Endothelial cell (in vitro differentiated cells): ENCODE results near the gene NRN1. TPM values are rescaled to one million over a fixed set of nuclear protein-coding genes. Genes with fewer than 3 reads are reported as not detected.

Experiments used
- DNase-seq: peaks from one replicate; pipeline ENCODE4 v3.0.0; 2021; ENCODE audit warnings: low spot score
- H3K27ac Mint-ChIP-seq: one replicate; pipeline ENCODE4 v1.8.0; 2021; ENCODE audit warnings: mixed read lengths, inconsistent platforms; ENCODE audit not compliant: unreplicated experiment
- H3K27me3 Mint-ChIP-seq: one replicate; pipeline ENCODE4 v1.8.0; 2021; ENCODE audit warnings: mild to moderate bottlenecking, moderate library complexity, mixed read lengths, inconsistent platforms; ENCODE audit not compliant: unreplicated experiment
- H3K36me3 Mint-ChIP-seq: one replicate; pipeline ENCODE4 v1.8.0; 2021; ENCODE audit warnings: mild to moderate bottlenecking, low read depth, mixed read lengths, inconsistent platforms; ENCODE audit not compliant: unreplicated experiment
- H3K4me1 Mint-ChIP-seq: one replicate; pipeline ENCODE4 v1.8.0; 2021; ENCODE audit warnings: mild to moderate bottlenecking, mixed read lengths, inconsistent platforms; ENCODE audit not compliant: unreplicated experiment
- H3K4me3 Mint-ChIP-seq: one replicate; pipeline ENCODE4 v1.8.0; 2021; ENCODE audit warnings: mild to moderate bottlenecking, mixed read lengths, inconsistent platforms; ENCODE audit not compliant: unreplicated experiment
- H3K9me3 Mint-ChIP-seq: one replicate; pipeline ENCODE4 v1.8.0; 2021; ENCODE audit warnings: mixed read lengths, inconsistent platforms; ENCODE audit not compliant: unreplicated experiment
- total RNA-seq: library from RNA; stranded (reverse); fragmentation: NEBNext Ultra II Directional; extraction: Animal tissue kit (Norgen Biotek cat#: 25700); gene quantifications from one replicate; pipeline ENCODE4 v1.2.1, GENCODE V29; 2021; ENCODE audit not compliant: unreplicated experiment
- TF ChIP-seq, protein P1 (sequence below): fragments of 200-600 bp; sonication (generic); IDR thresholded peaks from one replicate; pipeline ENCODE4 v1.5.0; 2021; ENCODE audit warnings: antibody characterized with exemption; ENCODE audit not compliant: unreplicated experiment

The NRN1 gene
- total RNA-seq, 1 donor from 2014 or later, result 39.6 TPM

DNA sequence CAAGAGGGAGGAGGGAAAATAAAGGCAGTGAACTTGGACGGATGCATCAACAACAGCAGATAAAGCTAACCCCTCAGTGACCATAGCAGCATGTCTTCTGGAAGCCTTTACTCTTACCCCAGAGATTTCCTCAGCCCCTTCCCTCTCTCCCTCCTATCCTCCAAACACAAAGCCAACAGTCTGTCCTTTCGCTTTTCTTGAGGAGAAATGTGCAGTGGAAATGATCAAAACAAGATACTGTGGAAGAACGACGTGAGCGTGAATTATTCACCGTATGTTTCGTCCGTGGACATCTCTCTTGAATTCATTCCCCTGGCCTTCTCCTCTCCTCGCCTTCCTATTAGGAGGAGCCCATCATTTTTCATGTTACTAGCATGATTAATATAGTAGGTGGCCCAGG lies 8.5 kb downstream of the NRN1 start:
- H3K27ac Mint-ChIP-seq, result peak overlapping the region; percentile 80
- H3K4me3 Mint-ChIP-seq, result peak overlapping the region; percentile 81
- H3K9me3 Mint-ChIP-seq, result no peaks in the 10 kb centered on the region
- no peak for DNase-seq
- H3K4me1 Mint-ChIP-seq, result peaks cover 68% of the 10 kb centered on the region
- TF ChIP-seq, protein P1, sequence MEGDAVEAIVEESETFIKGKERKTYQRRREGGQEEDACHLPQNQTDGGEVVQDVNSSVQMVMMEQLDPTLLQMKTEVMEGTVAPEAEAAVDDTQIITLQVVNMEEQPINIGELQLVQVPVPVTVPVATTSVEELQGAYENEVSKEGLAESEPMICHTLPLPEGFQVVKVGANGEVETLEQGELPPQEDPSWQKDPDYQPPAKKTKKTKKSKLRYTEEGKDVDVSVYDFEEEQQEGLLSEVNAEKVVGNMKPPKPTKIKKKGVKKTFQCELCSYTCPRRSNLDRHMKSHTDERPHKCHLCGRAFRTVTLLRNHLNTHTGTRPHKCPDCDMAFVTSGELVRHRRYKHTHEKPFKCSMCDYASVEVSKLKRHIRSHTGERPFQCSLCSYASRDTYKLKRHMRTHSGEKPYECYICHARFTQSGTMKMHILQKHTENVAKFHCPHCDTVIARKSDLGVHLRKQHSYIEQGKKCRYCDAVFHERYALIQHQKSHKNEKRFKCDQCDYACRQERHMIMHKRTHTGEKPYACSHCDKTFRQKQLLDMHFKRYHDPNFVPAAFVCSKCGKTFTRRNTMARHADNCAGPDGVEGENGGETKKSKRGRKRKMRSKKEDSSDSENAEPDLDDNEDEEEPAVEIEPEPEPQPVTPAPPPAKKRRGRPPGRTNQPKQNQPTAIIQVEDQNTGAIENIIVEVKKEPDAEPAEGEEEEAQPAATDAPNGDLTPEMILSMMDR, result no peak
- peaks cover 27% of the 10 kb centered on the region for H3K36me3 Mint-ChIP-seq
- peaks cover 37% of the 10 kb centered on the region for H3K27me3 Mint-ChIP-seq

DNA sequence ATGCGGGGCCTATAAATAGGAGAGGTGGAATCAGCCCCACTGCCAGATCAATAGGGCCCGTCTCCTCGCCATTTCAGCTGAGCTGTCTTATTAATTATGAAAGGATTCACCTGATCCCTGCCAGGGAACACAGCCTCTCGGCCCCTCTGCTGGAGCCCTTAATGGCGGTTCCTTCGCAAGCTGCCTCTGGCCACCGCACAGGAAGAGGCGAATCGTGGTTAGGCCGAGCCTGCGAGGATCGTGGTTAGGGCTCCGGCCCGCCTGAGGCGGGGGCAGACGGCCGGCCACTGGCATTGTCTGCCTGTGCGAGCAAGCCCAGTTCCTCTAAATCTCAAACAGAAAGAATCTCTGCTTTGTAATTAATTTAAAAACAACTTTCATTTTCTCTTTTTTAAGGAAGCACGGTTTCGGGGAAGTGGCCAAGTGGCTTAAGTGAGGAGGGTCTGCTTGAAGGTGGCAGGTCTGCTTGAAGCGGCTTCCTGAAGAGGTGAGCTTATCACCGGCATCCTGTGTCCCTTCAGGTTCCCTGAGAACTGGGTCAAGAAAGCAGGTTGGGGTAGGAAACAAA lies 9.2 kb downstream of the NRN1 start:
- DNase-seq, result peak; percentile 61
- peaks cover 37% of the 10 kb centered on the region for H3K27me3 Mint-ChIP-seq
- TF ChIP-seq, protein P1, result no peak
- peaks cover 27% of the 10 kb centered on the region for H3K36me3 Mint-ChIP-seq
- H3K27ac Mint-ChIP-seq, result peak overlapping the region; percentile 82
- H3K4me3 Mint-ChIP-seq, result peak overlapping the region; percentile 79
- peaks cover 67% of the 10 kb centered on the region for H3K4me1 Mint-ChIP-seq
- H3K9me3 Mint-ChIP-seq, result no peaks in the 10 kb centered on the region

GRCh38 chr6:5996714-5997419 lies 9.9 kb downstream of the NRN1 start:
- DNase-seq, result peak; percentile 52
- Mint-ChIP-seq H3K27me3 (peaks cover 36% of the 10 kb centered on the region), H3K36me3 (peaks cover 27% of the 10 kb centered on the region), H3K4me3 (peak overlapping the region; percentile 89), H3K4me1 (peaks cover 68% of the 10 kb centered on the region), H3K9me3 (no peaks in the 10 kb centered on the region), H3K27ac (peak overlapping the region; percentile 82)
- TF ChIP-seq, protein P1, result no peak

DNA sequence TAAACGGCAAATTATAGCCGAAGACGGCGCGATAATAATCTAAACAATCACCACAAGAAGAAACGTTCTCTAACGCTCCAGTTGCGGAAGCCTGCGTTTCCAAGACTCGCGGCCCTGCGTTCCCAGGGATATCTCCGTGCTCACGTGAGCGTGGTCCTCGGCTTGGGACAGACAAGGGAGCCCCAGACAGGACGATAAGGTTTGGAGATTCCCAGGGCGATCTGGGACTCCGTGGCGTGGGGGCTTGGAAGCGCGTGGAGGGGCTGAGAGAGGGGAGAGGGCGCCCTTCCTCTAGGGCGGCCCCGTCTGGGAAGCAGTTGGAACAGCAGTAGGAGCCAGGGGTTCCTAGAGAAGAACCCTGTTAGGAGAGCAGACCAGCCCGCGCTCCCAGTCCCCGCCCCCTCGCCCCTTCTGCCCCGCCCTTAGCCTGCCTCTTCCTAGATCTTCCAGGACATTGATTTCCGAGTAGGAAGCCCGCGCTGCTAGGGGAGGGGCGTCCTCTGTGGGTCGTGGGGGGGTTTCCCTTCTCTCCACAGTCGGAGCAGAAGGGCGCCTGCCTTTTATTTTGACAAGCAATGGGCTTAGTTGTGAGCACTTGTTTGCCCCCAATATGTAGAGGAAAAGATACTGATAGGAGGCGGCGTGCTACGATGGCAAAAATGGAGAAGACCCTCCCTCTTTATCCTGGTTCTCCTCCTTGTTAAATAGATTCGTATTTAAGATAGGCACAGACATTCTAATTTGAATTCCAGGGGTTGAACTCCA lies 10.6 kb downstream of the NRN1 start:
- H3K9me3 Mint-ChIP-seq, result no peaks in the 10 kb centered on the region
- peaks cover 20% of the 10 kb centered on the region for H3K36me3 Mint-ChIP-seq
- peak overlapping the region; percentile 93 for H3K27ac Mint-ChIP-seq
- H3K4me1 Mint-ChIP-seq, result peaks cover 61% of the 10 kb centered on the region
- H3K27me3 Mint-ChIP-seq, result peaks cover 31% of the 10 kb centered on the region
- H3K4me3 Mint-ChIP-seq, result peak overlapping the region; percentile 89
- peak; percentile 85 for DNase-seq
- TF ChIP-seq, protein P1, result no peak

GRCh38 chr6:5995658-5995948 lies 11.1 kb downstream of the NRN1 start:
- H3K27me3 Mint-ChIP-seq, result peaks cover 31% of the 10 kb centered on the region
- peak overlapping the region; percentile 93 for H3K27ac Mint-ChIP-seq
- H3K4me1 Mint-ChIP-seq, result peaks cover 56% of the 10 kb centered on the region
- DNase-seq, result no peak
- H3K4me3 Mint-ChIP-seq, result peak overlapping the region; percentile 89
- H3K36me3 Mint-ChIP-seq, result peaks cover 20% of the 10 kb centered on the region
- TF ChIP-seq, protein P1, result no peak
- H3K9me3 Mint-ChIP-seq, result no peaks in the 10 kb centered on the region
